Mucosa of descending colon (tissue), 3 donors: ENCODE data around the gene WWC2. TPM values are rescaled to one million over a fixed set of nuclear protein-coding genes. Genes with fewer than 3 reads are reported as not detected.

Experiments used
- ATAC-seq: fragments of 200-7000 bp; cut with Tn5 transposase; one replicate; pipeline ENCODE4 v1.9.1; 2020; ENCODE audit warnings: mild to moderate bottlenecking, moderate library complexity
- DNase-seq, 3 donors: peaks; one replicate each; pipeline ENCODE4 v3.0.0-alpha.2; 2020
- H3K36me3 ChIP-seq: fragments of 200-600 bp; one replicate; pipeline ENCODE4 v1.8.0; 2021; ENCODE audit warnings: low read depth, mild to moderate bottlenecking
- H3K4me1 ChIP-seq: fragments of 200-600 bp; one replicate; pipeline ENCODE4 v1.8.0; 2021; ENCODE audit warnings: low read depth, mild to moderate bottlenecking
- H3K4me3 ChIP-seq: fragments of 200-600 bp; one replicate; pipeline ENCODE4 v1.8.0; 2021; ENCODE audit warnings: mild to moderate bottlenecking
- H3K9me3 ChIP-seq: fragments of 200-600 bp; one replicate; pipeline ENCODE4 v1.8.0; 2021; ENCODE audit warnings: mild to moderate bottlenecking
- intact Hi-C, 2 donors: fragments of 100-400 bp; cut with DNase I in 1 of 2; cut with micrococcal nuclease in 1 of 2; formaldehyde crosslinking; loops; one replicate each; pipeline versions ENCODE4 v1.11.0 to v1.11.1; 2022; cut with DNase I, micrococcal nuclease
- total RNA-seq, 3 donors: library from RNA; stranded (reverse); fragmentation: NEBNext Ultra II Directional in 2 of 3; extraction: Animal tissue kit (Norgen Biotek cat#: 25700) in 2 of 3; gene quantifications; one replicate each; pipeline versions ENCODE4 v1.2.1 to v1.2.4, GENCODE V29; 2021 to 2023
- TF ChIP-seq, protein P1 (sequence below): fragments of 200-600 bp; IDR thresholded peaks from one replicate; pipeline ENCODE4 v1.8.0; 2022; ENCODE audit warnings: antibody characterized with exemption, mild to moderate bottlenecking
- donor health status: DM: no; HTN: no; CAD: no; lungs with moderate emphysema.
- donor health status: DM: no; HTN: no; CAD: no.
- donor health status: DM: no; HTN: yes; CAD: no.

WWC2 gene
- total RNA-seq, 3 donors from 2014 or later = 6.4 to 31.2 (median 7.7) TPM

- intact Hi-C loops = no loop called here
- Histone ChIP-seq H3K9me3 (no peaks in the 10 kb centered on the region), H3K36me3 (no peaks in the 10 kb centered on the region), H3K4me3 (no peak overlapping the region), H3K4me1 (no peaks in the 10 kb centered on the region)
- ATAC-seq (no peak), DNase-seq (no peak)
- TF ChIP-seq, protein P1, sequence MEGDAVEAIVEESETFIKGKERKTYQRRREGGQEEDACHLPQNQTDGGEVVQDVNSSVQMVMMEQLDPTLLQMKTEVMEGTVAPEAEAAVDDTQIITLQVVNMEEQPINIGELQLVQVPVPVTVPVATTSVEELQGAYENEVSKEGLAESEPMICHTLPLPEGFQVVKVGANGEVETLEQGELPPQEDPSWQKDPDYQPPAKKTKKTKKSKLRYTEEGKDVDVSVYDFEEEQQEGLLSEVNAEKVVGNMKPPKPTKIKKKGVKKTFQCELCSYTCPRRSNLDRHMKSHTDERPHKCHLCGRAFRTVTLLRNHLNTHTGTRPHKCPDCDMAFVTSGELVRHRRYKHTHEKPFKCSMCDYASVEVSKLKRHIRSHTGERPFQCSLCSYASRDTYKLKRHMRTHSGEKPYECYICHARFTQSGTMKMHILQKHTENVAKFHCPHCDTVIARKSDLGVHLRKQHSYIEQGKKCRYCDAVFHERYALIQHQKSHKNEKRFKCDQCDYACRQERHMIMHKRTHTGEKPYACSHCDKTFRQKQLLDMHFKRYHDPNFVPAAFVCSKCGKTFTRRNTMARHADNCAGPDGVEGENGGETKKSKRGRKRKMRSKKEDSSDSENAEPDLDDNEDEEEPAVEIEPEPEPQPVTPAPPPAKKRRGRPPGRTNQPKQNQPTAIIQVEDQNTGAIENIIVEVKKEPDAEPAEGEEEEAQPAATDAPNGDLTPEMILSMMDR = no peak
These were observed 265.0 kb downstream of the WWC2 start for GRCh38 chr4:183364025-183364424.

DNA sequence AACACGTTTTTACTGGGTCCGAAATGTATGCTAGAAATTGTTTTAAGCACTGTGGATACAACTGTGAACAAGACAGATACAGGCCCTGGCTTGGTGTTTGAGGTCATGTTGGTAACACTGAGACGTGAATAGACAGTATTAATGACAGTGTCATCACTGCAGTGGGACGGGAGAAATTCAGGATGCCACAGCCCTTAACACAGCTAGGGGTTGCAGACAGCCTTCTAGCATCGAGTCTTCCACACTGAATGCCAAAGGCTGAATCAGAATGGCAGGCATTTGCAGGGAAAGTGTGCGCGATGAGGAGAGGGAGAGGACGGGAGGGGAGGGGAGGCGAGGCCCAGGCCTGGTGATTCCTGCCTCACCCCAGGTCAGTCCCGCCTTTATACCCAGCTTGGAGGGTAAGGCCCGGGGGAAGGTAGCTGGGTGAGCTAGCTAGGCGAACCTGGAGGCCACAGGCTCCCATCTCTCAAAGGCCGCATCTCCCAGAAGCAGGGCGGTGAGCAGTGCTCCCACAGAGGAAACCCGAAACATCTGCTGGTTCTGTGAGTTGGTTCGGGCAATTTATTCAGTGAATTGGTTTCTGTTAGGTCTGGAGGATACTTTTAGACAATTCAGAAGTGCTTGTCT is 267.3 kb downstream of the WWC2 start:
- no peak for ATAC-seq
- intact Hi-C loops = no loop called here
- H3K4me3 ChIP-seq = no peak overlapping the region
- H3K9me3 ChIP-seq = no peaks in the 10 kb centered on the region
- no peak for DNase-seq
- H3K4me1 ChIP-seq = no peaks in the 10 kb centered on the region
- H3K36me3 ChIP-seq = no peaks in the 10 kb centered on the region
- TF ChIP-seq, protein P1 = no peak

- no peak for DNase-seq
- no peak for ATAC-seq
- H3K4me1 ChIP-seq = no peaks in the 10 kb centered on the region
- H3K9me3 ChIP-seq = no peaks in the 10 kb centered on the region
- H3K4me3 ChIP-seq = no peak overlapping the region
- no peaks in the 10 kb centered on the region for H3K36me3 ChIP-seq
- intact Hi-C loops = no loop called here
- TF ChIP-seq, protein P1 = no peak
These were observed 270.0 kb downstream of the WWC2 start for GRCh38 chr4:183369073-183369472.

Other genes with a start within 250 kb of the WWC2 start
- 10 to 100 TPM; 53.3 to 63.7 (median 55.4) TPM for gene DCTD, start 181.9 kb upstream of the WWC2 start, total RNA-seq
- not detected for gene CLDN22, start 221.0 kb downstream of the WWC2 start, total RNA-seq
- gene CLDN24, start 223.2 kb downstream of the WWC2 start, total RNA-seq = not detected